GM12878 (cell line): ENCODE measurements around the gene AIDA. TPM values are rescaled to one million over a fixed set of nuclear protein-coding genes. Genes with fewer than 3 reads are reported as not detected.

ENCODE experiments used
- CREB1 ChIP-seq: IDR thresholded peaks from 2 replicates; pipeline ENCODE4 v1.6.1; 2012; ENCODE audit warnings: low read depth, mild to moderate bottlenecking, inconsistent platforms
- DPF2 ChIP-seq: fragments of 450-650 bp; IDR thresholded peaks from 2 replicates; pipeline ENCODE4 v1.6.1; 2017; ENCODE audit warnings: mild to moderate bottlenecking
- EGR1 ChIP-seq, 2 experiments: IDR thresholded peaks; 1 replicate in 1 of 2; 2 replicates in 1 of 2; pipeline ENCODE4 v1.6.1; 2011 to 2012; ENCODE audit warnings: low read depth in 2 of 2, low read length in 2 of 2, borderline replicate concordance in 1 of 2, mild to moderate bottlenecking in 1 of 2, moderate library complexity in 1 of 2
- EZH2 ChIP-seq: IDR thresholded peaks from 2 replicates; pipeline ENCODE4 v1.6.1; 2012; ENCODE audit warnings: low read depth, mild to moderate bottlenecking, control low read depth, inconsistent platforms, low read length, borderline replicate concordance; ENCODE audit not compliant: control insufficient read depth
- FOXM1 ChIP-seq: IDR thresholded peaks from 2 replicates; pipeline ENCODE4 v1.6.1; 2012; ENCODE audit warnings: low read depth, mild to moderate bottlenecking, inconsistent platforms, low read length, moderate library complexity
- IKZF1 ChIP-seq: fragments of 450-650 bp; conservative IDR thresholded peaks from 2 replicates; pipeline ENCODE4 v1.6.1; 2017; ENCODE audit warnings: antibody characterized with exemption, mild to moderate bottlenecking
- JUND ChIP-seq: IDR thresholded peaks from 2 replicates; pipeline ENCODE4 v1.6.1; 2012; ENCODE audit warnings: low read depth, mild to moderate bottlenecking, low read length, improper control_type of control experiment, moderate library complexity
- NFXL1 ChIP-seq: fragments of 450-650 bp; IDR thresholded peaks from 2 replicates; pipeline ENCODE4 v1.6.1; 2017; ENCODE audit warnings: antibody characterized with exemption, mild to moderate bottlenecking, borderline replicate concordance
- NFYA ChIP-seq: IDR thresholded peaks from 2 replicates; pipeline ENCODE4 v1.6.1; 2011; ENCODE audit warnings: low read depth, mild to moderate bottlenecking, low read length, improper control_type of control experiment, borderline replicate concordance
- NFYB ChIP-seq: IDR thresholded peaks from 2 replicates; pipeline ENCODE4 v1.6.1; 2011; ENCODE audit warnings: low read depth, mild to moderate bottlenecking, low read length, improper control_type of control experiment, moderate library complexity; ENCODE audit not compliant: insufficient read depth
- POLR2AphosphoS2 ChIP-seq: IDR thresholded peaks from 2 replicates; pipeline ENCODE4 v1.6.1; 2011; ENCODE audit warnings: low read depth, mild to moderate bottlenecking, low read length, improper control_type of control experiment, moderate library complexity
- RAD21 ChIP-seq: IDR thresholded peaks from 2 replicates; pipeline ENCODE4 v1.6.1; 2011; ENCODE audit warnings: mild to moderate bottlenecking, low read depth, low read length, moderate library complexity; ENCODE audit not compliant: insufficient read depth
- RBBP5 ChIP-seq: fragments of 200-600 bp; sonication (generic); conservative IDR thresholded peaks from 2 replicates; pipeline ENCODE4 v1.6.1; 2016
- RUNX3 ChIP-seq: IDR thresholded peaks from 2 replicates; pipeline ENCODE4 v1.6.1; 2012; ENCODE audit warnings: low read length, inconsistent platforms
- SP1 ChIP-seq: IDR thresholded peaks from one replicate; pipeline ENCODE4 v1.6.1; 2011; ENCODE audit warnings: low read depth, low read length
- ZBTB40 ChIP-seq: fragments of 450-650 bp; IDR thresholded peaks from 2 replicates; pipeline ENCODE4 v1.6.1; 2016; ENCODE audit warnings: mild to moderate bottlenecking, moderate library complexity, borderline replicate concordance
- ZNF207 ChIP-seq: fragments of 450-650 bp; IDR thresholded peaks from 2 replicates; pipeline ENCODE4 v1.6.1; 2014; ENCODE audit warnings: antibody characterized with exemption, mild to moderate bottlenecking, borderline replicate concordance
- polyA plus RNA-seq, 11 experiments: library from polyadenylated mRNA; depleted of rRNA in 4 of 11; unstranded in 6 of 11; stranded (reverse) in 5 of 11; fragments of >200 nt; fragmentation: Nextera tagmentation in 4 of 11; fragmentation: Illumina TruSeq in 1 of 11; extraction: Ambion mirVana in 4 of 11; extraction: Trizol in 1 of 11; gene quantifications; 1 replicate in 1 of 11; 2 replicates in 10 of 11; pipeline versions ENCODE4 v1.2.1 to v1.2.3, GENCODE V29; 2011 to 2016; ENCODE audit warnings: inconsistent platforms in 2 of 11, missing spikeins in 2 of 11, low read depth in 1 of 11
- total RNA-seq, 4 experiments: library from RNA; depleted of rRNA in 3 of 4; stranded (reverse); fragments of >200 nt in 3 of 4; fragmentation: Illumina TruSeq in 1 of 4; extraction: Trizol in 1 of 4; gene quantifications; 2 replicates each; pipeline versions ENCODE4 v1.2.1 to v1.2.3, GENCODE V29; 2013 to 2021
- TF ChIP-seq, protein P1 (sequence below): IDR thresholded peaks from 2 replicates; pipeline ENCODE4 v1.6.1; 2012; ENCODE audit warnings: improper control_type of control experiment, low read depth, low read length; ENCODE audit not compliant: insufficient replicate concordance
- TF ChIP-seq, protein P2 (sequence below): IDR thresholded peaks from 2 replicates; pipeline ENCODE4 v1.6.1; 2012; ENCODE audit warnings: low read length, inconsistent platforms

Gene AIDA
- total and polyA plus RNA-seq, 10 of the 15 experiments (the other 5 are each of a cell fraction or from before 2014, with no cell fraction given), result 8.9 to 43.1 (median 19.2) TPM

DNA sequence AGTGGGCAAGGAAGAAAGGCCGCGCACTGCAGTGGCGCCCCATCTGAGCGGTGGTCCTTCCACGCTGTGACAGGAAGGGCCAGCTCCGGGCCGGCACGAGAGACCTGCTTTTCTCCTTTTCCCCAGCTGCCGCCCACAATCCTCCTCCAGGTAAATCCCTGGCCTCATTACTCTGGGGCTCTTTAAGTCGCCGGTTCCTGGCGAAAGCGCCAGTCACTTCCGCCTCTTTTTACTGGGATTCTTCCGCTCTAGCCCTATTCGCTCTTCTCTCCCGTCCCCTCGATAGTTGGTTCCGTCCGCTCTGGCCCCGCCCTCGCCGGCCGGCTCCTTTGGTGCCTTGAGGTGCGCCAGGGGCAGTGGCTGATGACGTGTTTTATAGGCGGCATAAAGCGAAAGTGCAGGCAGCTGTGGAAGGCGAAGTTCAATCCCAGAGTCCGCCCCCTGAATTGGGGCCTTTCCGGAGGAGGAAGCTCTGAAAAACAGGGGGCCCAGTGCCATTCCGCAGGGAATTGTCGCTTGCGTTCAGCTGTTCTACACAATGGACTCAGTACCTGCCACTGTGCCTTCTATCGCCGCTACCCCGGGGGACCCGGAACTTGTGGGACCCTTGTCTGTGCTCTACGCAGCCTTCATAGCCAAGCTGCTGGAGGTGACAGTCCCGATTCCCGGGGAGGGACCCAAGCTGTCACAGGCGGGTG is 68.2 kb downstream of the AIDA start (continued):
- peak; percentile 99 for TF ChIP-seq CREB1
- TF ChIP-seq NFXL1, result no peak
- TF ChIP-seq, protein P1, sequence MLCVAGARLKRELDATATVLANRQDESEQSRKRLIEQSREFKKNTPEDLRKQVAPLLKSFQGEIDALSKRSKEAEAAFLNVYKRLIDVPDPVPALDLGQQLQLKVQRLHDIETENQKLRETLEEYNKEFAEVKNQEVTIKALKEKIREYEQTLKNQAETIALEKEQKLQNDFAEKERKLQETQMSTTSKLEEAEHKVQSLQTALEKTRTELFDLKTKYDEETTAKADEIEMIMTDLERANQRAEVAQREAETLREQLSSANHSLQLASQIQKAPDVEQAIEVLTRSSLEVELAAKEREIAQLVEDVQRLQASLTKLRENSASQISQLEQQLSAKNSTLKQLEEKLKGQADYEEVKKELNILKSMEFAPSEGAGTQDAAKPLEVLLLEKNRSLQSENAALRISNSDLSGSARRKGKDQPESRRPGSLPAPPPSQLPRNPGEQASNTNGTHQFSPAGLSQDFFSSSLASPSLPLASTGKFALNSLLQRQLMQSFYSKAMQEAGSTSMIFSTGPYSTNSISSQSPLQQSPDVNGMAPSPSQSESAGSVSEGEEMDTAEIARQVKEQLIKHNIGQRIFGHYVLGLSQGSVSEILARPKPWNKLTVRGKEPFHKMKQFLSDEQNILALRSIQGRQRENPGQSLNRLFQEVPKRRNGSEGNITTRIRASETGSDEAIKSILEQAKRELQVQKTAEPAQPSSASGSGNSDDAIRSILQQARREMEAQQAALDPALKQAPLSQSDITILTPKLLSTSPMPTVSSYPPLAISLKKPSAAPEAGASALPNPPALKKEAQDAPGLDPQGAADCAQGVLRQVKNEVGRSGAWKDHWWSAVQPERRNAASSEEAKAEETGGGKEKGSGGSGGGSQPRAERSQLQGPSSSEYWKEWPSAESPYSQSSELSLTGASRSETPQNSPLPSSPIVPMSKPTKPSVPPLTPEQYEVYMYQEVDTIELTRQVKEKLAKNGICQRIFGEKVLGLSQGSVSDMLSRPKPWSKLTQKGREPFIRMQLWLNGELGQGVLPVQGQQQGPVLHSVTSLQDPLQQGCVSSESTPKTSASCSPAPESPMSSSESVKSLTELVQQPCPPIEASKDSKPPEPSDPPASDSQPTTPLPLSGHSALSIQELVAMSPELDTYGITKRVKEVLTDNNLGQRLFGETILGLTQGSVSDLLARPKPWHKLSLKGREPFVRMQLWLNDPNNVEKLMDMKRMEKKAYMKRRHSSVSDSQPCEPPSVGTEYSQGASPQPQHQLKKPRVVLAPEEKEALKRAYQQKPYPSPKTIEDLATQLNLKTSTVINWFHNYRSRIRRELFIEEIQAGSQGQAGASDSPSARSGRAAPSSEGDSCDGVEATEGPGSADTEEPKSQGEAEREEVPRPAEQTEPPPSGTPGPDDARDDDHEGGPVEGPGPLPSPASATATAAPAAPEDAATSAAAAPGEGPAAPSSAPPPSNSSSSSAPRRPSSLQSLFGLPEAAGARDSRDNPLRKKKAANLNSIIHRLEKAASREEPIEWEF, result no peak
- peak; percentile 68; the same call in 1 of the 2 replicates for TF ChIP-seq RBBP5
- TF ChIP-seq JUND, result peak; percentile 92
- peak in 1 of 2 experiments; percentile 42; a peak in 1 of 3 replicates for TF ChIP-seq EGR1 (IDR thresholded peaks at IDR 0.05; ENCODE audit: borderline replicate concordance in 1 of 2, low read depth in 2 of 2, low read length in 2 of 2)
- TF ChIP-seq FOXM1, result no peak
- TF ChIP-seq POLR2AphosphoS2, result no peak
- TF ChIP-seq NFYB, result peak; percentile 69; the same call in 1 of the 2 replicates
- TF ChIP-seq, protein P2, sequence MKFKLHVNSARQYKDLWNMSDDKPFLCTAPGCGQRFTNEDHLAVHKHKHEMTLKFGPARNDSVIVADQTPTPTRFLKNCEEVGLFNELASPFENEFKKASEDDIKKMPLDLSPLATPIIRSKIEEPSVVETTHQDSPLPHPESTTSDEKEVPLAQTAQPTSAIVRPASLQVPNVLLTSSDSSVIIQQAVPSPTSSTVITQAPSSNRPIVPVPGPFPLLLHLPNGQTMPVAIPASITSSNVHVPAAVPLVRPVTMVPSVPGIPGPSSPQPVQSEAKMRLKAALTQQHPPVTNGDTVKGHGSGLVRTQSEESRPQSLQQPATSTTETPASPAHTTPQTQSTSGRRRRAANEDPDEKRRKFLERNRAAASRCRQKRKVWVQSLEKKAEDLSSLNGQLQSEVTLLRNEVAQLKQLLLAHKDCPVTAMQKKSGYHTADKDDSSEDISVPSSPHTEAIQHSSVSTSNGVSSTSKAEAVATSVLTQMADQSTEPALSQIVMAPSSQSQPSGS, result no peak
- peak; percentile 79; the same call in 1 of the 2 replicates for TF ChIP-seq ZBTB40
- TF ChIP-seq NFYA, result no peak
- 0 out of 2 replicates have a peak, but pooled peaks have one; percentile 34 for TF ChIP-seq DPF2
- TF ChIP-seq IKZF1, result peak; percentile 89
- peak; percentile 57; the same call in 1 of the 2 replicates for TF ChIP-seq RUNX3
- TF ChIP-seq RAD21, result no peak
- peak; percentile 76 for TF ChIP-seq SP1
- no peak for TF ChIP-seq EZH2
- TF ChIP-seq ZNF207, result peak; percentile 29
